Measurements from ENCODE around the gene TXNL1. TPM values are rescaled to one million over a fixed set of nuclear protein-coding genes. Genes with fewer than 3 reads are reported as not detected.

Gene TXNL1
- total RNA-seq, 1 donor from 2014 or later, result 77.0 TPM

- no peak for TF ChIP-seq CTCF (IDR thresholded peaks at IDR 0.05; ENCODE audit: insufficient read depth, low read depth, low read length)
- no peak for TF ChIP-seq EZH2 (IDR thresholded peaks at IDR 0.05; ENCODE audit: insufficient read depth, low read length)
- no peak overlapping the region for H3K4me3 Mint-ChIP-seq (ENCODE audit: unreplicated experiment)
- H3K27me3 Mint-ChIP-seq (ENCODE audit: low read depth, unreplicated experiment), result no peaks in the 10 kb centered on the region
- no peak overlapping the region for H3K27ac Mint-ChIP-seq (ENCODE audit: unreplicated experiment)
- H3K36me3 ChIP-seq (ENCODE audit: insufficient read depth, low read length), result no peaks in the 10 kb centered on the region
- no peak overlapping the region for H3K4me2 ChIP-seq (ENCODE audit: low read length)
- DNase-seq (ENCODE audit: low read depth) (no peak), FAIRE-seq (peak; percentile 17)
- no peak overlapping the region for H3K27ac ChIP-seq (ENCODE audit: low read depth, low read length)
- H3K9me3 Mint-ChIP-seq (ENCODE audit: unreplicated experiment), result no peaks in the 10 kb centered on the region
- no peak overlapping the region for H3K4me3 ChIP-seq (ENCODE audit: insufficient read depth, low read depth, low read length)
- no peak overlapping the region for H3K9ac ChIP-seq (ENCODE audit: low read length)
- H3K79me2 ChIP-seq (ENCODE audit: insufficient read depth, low read length), result no peaks in the 10 kb centered on the region
- peaks cover 7% of the 10 kb centered on the region for H3K4me1 Mint-ChIP-seq (ENCODE audit: low read depth, unreplicated experiment)
- no peaks in the 10 kb centered on the region for H3K27me3 ChIP-seq (ENCODE audit: insufficient read depth, low read length)
- H2AFZ ChIP-seq (ENCODE audit: low read depth, low read length), result no peak overlapping the region
- no peaks in the 10 kb centered on the region for H3K9me3 ChIP-seq (ENCODE audit: insufficient read depth, low read depth, low read length)
- H3K4me1 ChIP-seq (ENCODE audit: insufficient read depth, low read length), result no peaks in the 10 kb centered on the region
- H4K20me1 ChIP-seq (ENCODE audit: insufficient read depth, low read length), result no peaks in the 10 kb centered on the region
- no peaks in the 10 kb centered on the region for H3K36me3 Mint-ChIP-seq (ENCODE audit: low read depth, unreplicated experiment)
These were observed 69.0 kb downstream of the TXNL1 start for GRCh38 chr18:56569416-56569815.

DNA sequence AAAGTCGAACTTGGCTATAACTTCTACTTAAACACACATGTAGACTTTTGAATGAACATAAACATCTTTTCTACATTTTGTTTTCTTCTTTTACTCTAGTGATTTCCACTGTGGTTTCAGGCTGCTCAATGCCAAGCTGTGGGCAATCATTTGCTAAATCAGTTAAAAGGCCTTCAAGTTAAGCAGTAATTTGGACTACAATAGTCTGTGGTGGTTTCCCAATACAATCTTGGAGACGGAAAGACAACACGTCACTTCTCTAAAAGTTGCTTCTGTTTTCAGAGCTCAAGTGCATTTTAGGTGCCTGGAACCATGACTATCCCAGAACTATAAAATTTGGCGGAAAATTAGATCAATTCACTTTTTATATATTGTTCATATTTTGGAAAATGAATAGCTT is 69.4 kb downstream of the TXNL1 start:
- H4K20me1 ChIP-seq (ENCODE audit: insufficient read depth, low read length), result no peaks in the 10 kb centered on the region
- H3K27ac ChIP-seq (ENCODE audit: low read depth, low read length), result no peak overlapping the region
- Mint-ChIP-seq H3K4me1 (ENCODE audit: low read depth, unreplicated experiment) (peaks cover 7% of the 10 kb centered on the region), H3K36me3 (ENCODE audit: low read depth, unreplicated experiment) (no peaks in the 10 kb centered on the region), H3K9me3 (ENCODE audit: unreplicated experiment) (no peaks in the 10 kb centered on the region), H3K27me3 (ENCODE audit: low read depth, unreplicated experiment) (no peaks in the 10 kb centered on the region), H3K4me3 (ENCODE audit: unreplicated experiment) (no peak overlapping the region), H3K27ac (ENCODE audit: unreplicated experiment) (no peak overlapping the region)
- H3K79me2 ChIP-seq (ENCODE audit: insufficient read depth, low read length), result no peaks in the 10 kb centered on the region
- H2AFZ ChIP-seq (ENCODE audit: low read depth, low read length), result peak overlapping the region; percentile 10
- no peak overlapping the region for H3K4me2 ChIP-seq (ENCODE audit: low read length)
- no peak overlapping the region for H3K4me3 ChIP-seq (ENCODE audit: insufficient read depth, low read depth, low read length)
- H3K36me3 ChIP-seq (ENCODE audit: insufficient read depth, low read length), result no peaks in the 10 kb centered on the region
- FAIRE-seq (no peak), DNase-seq (ENCODE audit: low read depth) (no peak)
- H3K4me1 ChIP-seq (ENCODE audit: insufficient read depth, low read length), result no peaks in the 10 kb centered on the region
- no peak overlapping the region for H3K9ac ChIP-seq (ENCODE audit: low read length)
- TF ChIP-seq EZH2 (IDR thresholded peaks at IDR 0.05; ENCODE audit: insufficient read depth, low read length), result no peak
- no peak for TF ChIP-seq CTCF (IDR thresholded peaks at IDR 0.05; ENCODE audit: insufficient read depth, low read depth, low read length)
- H3K27me3 ChIP-seq (ENCODE audit: insufficient read depth, low read length), result no peaks in the 10 kb centered on the region
- no peaks in the 10 kb centered on the region for H3K9me3 ChIP-seq (ENCODE audit: insufficient read depth, low read depth, low read length)

GRCh38 chr18:56565551-56566345 is 72.6 kb downstream of the TXNL1 start:
- H3K27me3 ChIP-seq (ENCODE audit: insufficient read depth, low read length), result no peaks in the 10 kb centered on the region
- peaks cover 3% of the 10 kb centered on the region for H3K27me3 Mint-ChIP-seq (ENCODE audit: low read depth, unreplicated experiment)
- no peak overlapping the region for H3K27ac ChIP-seq (ENCODE audit: low read depth, low read length)
- H3K4me3 Mint-ChIP-seq (ENCODE audit: unreplicated experiment), result no peak overlapping the region
- FAIRE-seq (peak; percentile 67), DNase-seq (ENCODE audit: low read depth) (peak; percentile 92)
- no peaks in the 10 kb centered on the region for H3K9me3 Mint-ChIP-seq (ENCODE audit: unreplicated experiment)
- H3K9ac ChIP-seq (ENCODE audit: low read length), result no peak overlapping the region
- H3K79me2 ChIP-seq (ENCODE audit: insufficient read depth, low read length), result no peaks in the 10 kb centered on the region
- H3K4me3 ChIP-seq (ENCODE audit: insufficient read depth, low read depth, low read length), result no peak overlapping the region
- no peaks in the 10 kb centered on the region for H3K9me3 ChIP-seq (ENCODE audit: insufficient read depth, low read depth, low read length)
- H2AFZ ChIP-seq (ENCODE audit: low read depth, low read length), result no peak overlapping the region
- H3K36me3 ChIP-seq (ENCODE audit: insufficient read depth, low read length), result no peaks in the 10 kb centered on the region
- H3K36me3 Mint-ChIP-seq (ENCODE audit: low read depth, unreplicated experiment), result no peaks in the 10 kb centered on the region
- TF ChIP-seq EZH2 (IDR thresholded peaks at IDR 0.05; ENCODE audit: insufficient read depth, low read length) (no peak), CTCF (IDR thresholded peaks at IDR 0.05; ENCODE audit: insufficient read depth, low read depth, low read length) (no peak)
- H3K4me1 Mint-ChIP-seq (ENCODE audit: low read depth, unreplicated experiment), result peaks cover 7% of the 10 kb centered on the region
- no peaks in the 10 kb centered on the region for H4K20me1 ChIP-seq (ENCODE audit: insufficient read depth, low read length)
- no peaks in the 10 kb centered on the region for H3K4me1 ChIP-seq (ENCODE audit: insufficient read depth, low read length)
- H3K4me2 ChIP-seq (ENCODE audit: low read length), result no peak overlapping the region
- H3K27ac Mint-ChIP-seq (ENCODE audit: unreplicated experiment), result no peak overlapping the region

Measured in astrocyte (in vitro differentiated cells and primary cell).